WTC11 (cell line): Measurements from ENCODE around the gene VARS2.

Experiments used
- ATF3 ChIP-seq: sonication (generic); formaldehyde crosslinking; conservative IDR thresholded peaks from 2 replicates; pipeline ENCODE4 v1.8.1; 2022; ENCODE audit warnings: mild to moderate bottlenecking, missing genetic modification reagents
- CTCF ChIP-seq: fragments of 200-600 bp; IDR thresholded peaks from 2 replicates; pipeline ENCODE4 v1.8.0; 2022; ENCODE audit warnings: antibody characterized with exemption
- FOXP1 ChIP-seq: sonication (generic); formaldehyde crosslinking; IDR thresholded peaks from 2 replicates; pipeline ENCODE4 v1.8.0; 2022; ENCODE audit warnings: missing genetic modification reagents, mild to moderate bottlenecking, moderate library complexity, borderline replicate concordance
- MAX ChIP-seq: sonication (generic); formaldehyde crosslinking; IDR thresholded peaks from 2 replicates; pipeline ENCODE4 v1.8.0; 2022; ENCODE audit warnings: mild to moderate bottlenecking, missing genetic modification reagents
- MXD4 ChIP-seq: fragments of 250-450 bp; sonication (Bioruptor Pico); IDR thresholded peaks from 2 replicates; pipeline ENCODE4 v1.8.0; 2021; ENCODE audit warnings: mild to moderate bottlenecking, moderate library complexity, borderline replicate concordance
- NR1H2 ChIP-seq: sonication (generic); formaldehyde crosslinking; IDR thresholded peaks from 2 replicates; pipeline ENCODE4 v1.9.0; 2021; ENCODE audit warnings: mild to moderate bottlenecking, moderate library complexity, missing genetic modification reagents
- SMAD4 ChIP-seq: sonication (generic); formaldehyde crosslinking; IDR thresholded peaks from 2 replicates; pipeline ENCODE4 v1.8.0; 2022; ENCODE audit warnings: mild to moderate bottlenecking, missing genetic modification reagents
- SP1 ChIP-seq: sonication (generic); formaldehyde crosslinking; conservative IDR thresholded peaks from 2 replicates; pipeline ENCODE4 v1.8.1; 2022; ENCODE audit warnings: missing genetic modification reagents
- TEAD4 ChIP-seq: sonication (generic); formaldehyde crosslinking; IDR thresholded peaks from 2 replicates; pipeline ENCODE4 v1.8.0; 2022; ENCODE audit warnings: mild to moderate bottlenecking, missing genetic modification reagents
- ZBTB21 ChIP-seq: sonication (generic); formaldehyde crosslinking; IDR thresholded peaks from 2 replicates; pipeline ENCODE4 v1.8.1; 2023; ENCODE audit warnings: mild to moderate bottlenecking, missing genetic modification reagents, borderline replicate concordance
- ZNF512 ChIP-seq: sonication (generic); formaldehyde crosslinking; IDR thresholded peaks from 2 replicates; pipeline ENCODE4 v1.8.1; 2022; ENCODE audit warnings: missing genetic modification reagents, borderline replicate concordance
- TF ChIP-seq, protein P1 (sequence below): sonication (generic); formaldehyde crosslinking; IDR thresholded peaks from 2 replicates; pipeline ENCODE4 v1.8.1; 2023; ENCODE audit warnings: mild to moderate bottlenecking, missing genetic modification reagents, moderate library complexity
- TF ChIP-seq, protein P2 (sequence below): sonication (generic); formaldehyde crosslinking; IDR thresholded peaks from 2 replicates; pipeline ENCODE4 v1.8.0; 2023; ENCODE audit warnings: missing genetic modification reagents

DNA sequence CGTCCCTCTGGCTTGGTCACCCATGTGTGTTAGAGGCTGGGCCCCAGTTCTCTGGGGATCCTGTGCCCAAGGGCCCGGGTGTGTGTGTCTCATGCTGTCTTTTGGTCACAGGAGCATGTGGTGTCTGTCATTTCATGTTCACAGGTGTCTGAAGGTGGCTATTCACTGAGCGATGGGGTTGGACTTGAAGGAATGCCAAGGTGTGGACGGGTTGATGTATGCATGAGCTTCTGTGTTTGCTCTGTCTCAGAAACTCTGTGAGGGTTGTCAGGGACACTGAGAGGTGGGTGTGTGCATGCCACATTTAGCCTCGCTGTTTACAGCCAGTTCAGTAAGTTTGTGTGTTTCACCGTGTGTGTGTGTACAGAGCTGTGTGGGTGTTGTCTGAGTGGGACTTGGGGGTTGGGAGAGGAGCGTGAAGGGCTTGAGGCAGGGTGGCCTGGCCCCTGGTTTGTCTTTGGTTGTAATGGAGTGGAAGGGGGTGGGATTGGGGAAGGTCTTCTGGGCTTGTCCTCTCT lies 28.5 kb upstream of the VARS2 start:
- TF ChIP-seq ZNF512 (CRISPR knock-in tag) (no peak), CTCF (no peak), NR1H2 (CRISPR knock-in tag) (no peak), SMAD4 (no peak), MAX (CRISPR knock-in tag) (no peak), MXD4 (CRISPR knock-in tag) (no peak), ZBTB21 (CRISPR knock-in tag) (no peak), TEAD4 (CRISPR knock-in tag) (no peak), FOXP1 (no peak), ATF3 (no peak), SP1 (no peak)
- TF ChIP-seq, protein P1, sequence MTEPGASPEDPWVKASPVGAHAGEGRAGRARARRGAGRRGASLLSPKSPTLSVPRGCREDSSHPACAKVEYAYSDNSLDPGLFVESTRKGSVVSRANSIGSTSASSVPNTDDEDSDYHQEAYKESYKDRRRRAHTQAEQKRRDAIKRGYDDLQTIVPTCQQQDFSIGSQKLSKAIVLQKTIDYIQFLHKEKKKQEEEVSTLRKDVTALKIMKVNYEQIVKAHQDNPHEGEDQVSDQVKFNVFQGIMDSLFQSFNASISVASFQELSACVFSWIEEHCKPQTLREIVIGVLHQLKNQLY (CRISPR knock-in tag): no peak
- TF ChIP-seq, protein P2, sequence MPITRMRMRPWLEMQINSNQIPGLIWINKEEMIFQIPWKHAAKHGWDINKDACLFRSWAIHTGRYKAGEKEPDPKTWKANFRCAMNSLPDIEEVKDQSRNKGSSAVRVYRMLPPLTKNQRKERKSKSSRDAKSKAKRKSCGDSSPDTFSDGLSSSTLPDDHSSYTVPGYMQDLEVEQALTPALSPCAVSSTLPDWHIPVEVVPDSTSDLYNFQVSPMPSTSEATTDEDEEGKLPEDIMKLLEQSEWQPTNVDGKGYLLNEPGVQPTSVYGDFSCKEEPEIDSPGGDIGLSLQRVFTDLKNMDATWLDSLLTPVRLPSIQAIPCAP (CRISPR knock-in tag): no peak
